H1 (cell line): ENCODE measurements around the gene KCNAB2. TPM values are rescaled to one million over a fixed set of nuclear protein-coding genes. Genes with fewer than 3 reads are reported as not detected.

Source experiments
- CTCF ChIA-PET: fragments of 300-600 bp; sonication (Branson Sonifier 250); formaldehyde crosslinking; loops from one replicate; lab custom pipeline; 2021; ENCODE audit not compliant: partially characterized antibody; lab: Charles Lee
- POLR2A ChIA-PET: fragments of 300-600 bp; sonication (Branson Sonifier 250); formaldehyde crosslinking; loops from one replicate; lab custom pipeline; 2021; ENCODE audit warnings: inconsistent platforms; ENCODE audit not compliant: partially characterized antibody; lab: Charles Lee
- DNase-seq, 2 experiments: peaks; one replicate each; pipeline versions ENCODE4 v3.0.0 to v3.0.0-alpha.2; 2010 to 2022; ENCODE audit warnings: low spot score in 2 of 2, low read depth in 1 of 2, mixed read lengths in 1 of 2
- FAIRE-seq: peaks from 2 replicates; lab custom pipeline; 2011; peaks lifted over from hg19 to GRCh38; lab: Jason Lieb, UNC
- H2AFZ ChIP-seq: 2 replicates; pipeline ENCODE4 v1.8.1; 2012; ENCODE audit warnings: low read length, inconsistent platforms
- H2AK5ac ChIP-seq: 2 replicates; pipeline ENCODE4 v1.6.1; 2013; ENCODE audit warnings: low read depth, low read length
- H2BK120ac ChIP-seq: replicated peaks from 2 replicates; pipeline ENCODE3; 2013; ENCODE audit warnings: low read depth, low read length, inconsistent platforms
- H2BK12ac ChIP-seq: 2 replicates; pipeline ENCODE4 v1.6.1; 2013; ENCODE audit warnings: low read depth, low read length
- H2BK15ac ChIP-seq: 2 replicates; pipeline ENCODE4 v1.6.1; 2013; ENCODE audit warnings: low read length
- H2BK20ac ChIP-seq: 2 replicates; pipeline ENCODE4 v1.6.1; 2013; ENCODE audit warnings: low read length
- H2BK5ac ChIP-seq: 2 replicates; pipeline ENCODE4 v1.6.1; 2013; ENCODE audit warnings: low read depth, low read length
- H3K14ac ChIP-seq: 2 replicates; pipeline ENCODE4 v1.6.1; 2013; ENCODE audit warnings: inconsistent platforms; ENCODE audit not compliant: insufficient read length
- H3K18ac ChIP-seq: 2 replicates; pipeline ENCODE4 v1.6.1; 2013; ENCODE audit warnings: low read length; ENCODE audit errors: extremely low read depth
- H3K23ac ChIP-seq: 2 replicates; pipeline ENCODE4 v1.6.1; 2013; ENCODE audit warnings: inconsistent platforms; ENCODE audit not compliant: insufficient read length
- H3K23me2 ChIP-seq: 2 replicates; pipeline ENCODE4 v1.6.1; 2013; ENCODE audit warnings: low read depth, low read length
- H3K27ac ChIP-seq: 2 replicates; pipeline ENCODE4 v1.6.1; 2011; ENCODE audit warnings: low read depth, low read length, inconsistent platforms
- H3K27me3 ChIP-seq, 4 experiments: replicated peaks in 1 of 4; 1 replicate in 1 of 4; 2 replicates in 3 of 4; pipeline versions ENCODE4 v1.6.1 to v1.8.1; 2011 to 2013; ENCODE audit warnings: low read length in 3 of 4, mild to moderate bottlenecking in 3 of 4, inconsistent platforms in 2 of 4, mixed read lengths in 2 of 4, moderate library complexity in 1 of 4; ENCODE audit not compliant: control insufficient read depth in 3 of 4, insufficient read depth in 3 of 4; ENCODE audit errors: extremely low read depth in 1 of 4
- H3K36me3 ChIP-seq, 4 experiments: 2 replicates each; pipeline versions ENCODE4 v1.6.1 to v1.8.1; 2011 to 2013; ENCODE audit warnings: mild to moderate bottlenecking in 4 of 4, low read length in 3 of 4, moderate library complexity in 2 of 4, control low read depth in 1 of 4, inconsistent platforms in 1 of 4; ENCODE audit not compliant: insufficient read depth in 4 of 4, control insufficient read depth in 2 of 4
- H3K4ac ChIP-seq: replicated peaks from 2 replicates; pipeline ENCODE3; 2013; ENCODE audit warnings: low read length, low read depth, mixed read lengths, inconsistent platforms; ENCODE audit not compliant: insufficient read length
- H3K4me1 ChIP-seq, 4 experiments: replicated peaks in 1 of 4; 1 replicate in 1 of 4; 2 replicates in 3 of 4; pipeline versions ENCODE4 v1.6.1 to v1.8.1; 2011 to 2013; ENCODE audit warnings: low read length in 3 of 4, inconsistent platforms in 2 of 4, mixed read lengths in 1 of 4; ENCODE audit not compliant: insufficient read depth in 4 of 4, control insufficient read depth in 3 of 4
- H3K4me2 ChIP-seq, 2 experiments: 2 replicates each; pipeline versions ENCODE4 v1.6.1 to v1.8.1; 2011 to 2013; ENCODE audit warnings: low read depth in 2 of 2, low read length in 2 of 2, control low read depth in 1 of 2, inconsistent platforms in 1 of 2, mild to moderate bottlenecking in 1 of 2; ENCODE audit not compliant: insufficient read depth in 1 of 2
- H3K4me3 ChIP-seq, 4 experiments: fragments of 200-600, 300-600 bp in 1 of 4; sonication (generic), shearing (Covaris generic), sonication (Bioruptor Twin) in 1 of 4; 2 replicates each; pipeline versions ENCODE4 v1.5.1 to v1.8.1; 2011 to 2016; ENCODE audit warnings: low read length in 4 of 4, low read depth in 3 of 4, control low read depth in 2 of 4, inconsistent platforms in 2 of 4, mild to moderate bottlenecking in 2 of 4, mixed read lengths in 1 of 4, moderate library complexity in 1 of 4; ENCODE audit not compliant: insufficient read depth in 2 of 4; ENCODE audit errors: extremely low read depth in 1 of 4
- H3K56ac ChIP-seq: replicated peaks from 2 replicates; pipeline ENCODE3; 2013; ENCODE audit warnings: low read depth, mild to moderate bottlenecking, mixed read lengths, low read length, inconsistent platforms; ENCODE audit not compliant: insufficient read length
- H3K79me1 ChIP-seq: 2 replicates; pipeline ENCODE4 v1.6.1; 2013; ENCODE audit warnings: low read depth, low read length, control low read depth
- H3K79me2 ChIP-seq, 2 experiments: 2 replicates each; pipeline versions ENCODE4 v1.6.1 to v1.8.1; 2012 to 2013; ENCODE audit warnings: low read length in 2 of 2, mild to moderate bottlenecking in 2 of 2, inconsistent platforms in 1 of 2; ENCODE audit not compliant: insufficient read depth in 2 of 2, control insufficient read depth in 1 of 2
- H3K9ac ChIP-seq, 4 experiments: replicated peaks in 1 of 4; 1 replicate in 1 of 4; 2 replicates in 3 of 4; pipeline versions ENCODE4 v1.6.1 to v1.8.1; 2011 to 2013; ENCODE audit warnings: low read depth in 3 of 4, low read length in 3 of 4, control low read depth in 2 of 4, mild to moderate bottlenecking in 2 of 4, moderate library complexity in 2 of 4, inconsistent platforms in 1 of 4; ENCODE audit errors: extremely low read depth in 1 of 4
- H3K9me3 ChIP-seq, 2 experiments: 2 replicates each; pipeline versions ENCODE4 v1.6.1 to v1.8.1; 2012 to 2013; ENCODE audit warnings: mild to moderate bottlenecking in 2 of 2, moderate library complexity in 2 of 2, control low read depth in 1 of 2, inconsistent platforms in 1 of 2, low read depth in 1 of 2, low read length in 1 of 2, mixed read lengths in 1 of 2; ENCODE audit not compliant: insufficient read depth in 2 of 2
- H4K20me1 ChIP-seq, 2 experiments: replicated peaks in 1 of 2; 2 replicates each; pipeline versions ENCODE3 to v1.8.1; 2011 to 2013; ENCODE audit warnings: inconsistent platforms in 2 of 2, low read length in 2 of 2, mild to moderate bottlenecking in 1 of 2; ENCODE audit not compliant: insufficient read depth in 2 of 2, control insufficient read depth in 1 of 2
- H4K5ac ChIP-seq: 2 replicates; pipeline ENCODE4 v1.6.1; 2013; ENCODE audit warnings: low read length, low read depth, mixed read lengths, inconsistent platforms; ENCODE audit not compliant: insufficient read length
- H4K8ac ChIP-seq: 2 replicates; pipeline ENCODE4 v1.8.0; 2013; ENCODE audit warnings: mild to moderate bottlenecking, moderate library complexity, low read length, inconsistent platforms; ENCODE audit not compliant: insufficient read depth; ENCODE audit errors: extremely low read depth
- H4K91ac ChIP-seq: replicated peaks from 2 replicates; pipeline ENCODE3; 2013; ENCODE audit warnings: low read length, mixed read lengths, inconsistent platforms; ENCODE audit not compliant: insufficient read length
- ASH2L ChIP-seq: fragments of 200-600, 300-600 bp; sonication (generic); IDR thresholded peaks from one replicate; pipeline ENCODE4 v1.7.1; 2017; ENCODE audit warnings: low read length
- ATF2 ChIP-seq: IDR thresholded peaks from 2 replicates; pipeline ENCODE4 v1.6.1; 2012; ENCODE audit warnings: low read length, inconsistent platforms
- ATF3 ChIP-seq: IDR thresholded peaks from 2 replicates; pipeline ENCODE4 v1.6.1; 2011; ENCODE audit warnings: low read depth, mild to moderate bottlenecking, low read length; ENCODE audit not compliant: insufficient read depth
- HDAC2 ChIP-seq, 2 experiments: fragments of 300-600 bp in 1 of 2; sonication (generic) in 1 of 2; IDR thresholded peaks; 2 replicates each; pipeline ENCODE4 v1.6.1; 2011 to 2012; ENCODE audit warnings: low read depth in 2 of 2, low read length in 2 of 2, mild to moderate bottlenecking in 2 of 2, moderate library complexity in 2 of 2, borderline replicate concordance in 1 of 2, inconsistent platforms in 1 of 2
- SIRT6 ChIP-seq: IDR thresholded peaks from one replicate; pipeline ENCODE4 v1.7.1; 2012; ENCODE audit warnings: low read length, inconsistent platforms
- SUZ12 ChIP-seq: fragments of 200-600 bp; sonication (generic); IDR thresholded peaks from 2 replicates; pipeline ENCODE4 v1.6.1; 2012; ENCODE audit warnings: mild to moderate bottlenecking, inconsistent platforms, low read length, moderate library complexity, mixed read lengths
- WGBS, 2 experiments: shearing (Covaris generic) in 1 of 2; methylation state at CpG; one replicate each; pipeline versions ENCODE4 v1.1.6 to v1.1.7; 2013 to 2015; ENCODE audit warnings: low lambda C conversion rate in 2 of 2, mixed read lengths in 2 of 2, inconsistent platforms in 1 of 2, low coverage in 1 of 2, missing lambda C conversion rate in 1 of 2; ENCODE audit not compliant: insufficient replicate concordance in 2 of 2, insufficient coverage in 1 of 2, insufficient read length in 1 of 2; ENCODE audit errors: extremely low coverage in 1 of 2, missing lambda C conversion rate in 1 of 2; 5-methylcytosine and 5-hydroxymethylcytosine counted together
- polyA plus RNA-seq, 7 experiments: library from polyadenylated mRNA; depleted of rRNA in 3 of 7; stranded (reverse) in 5 of 7; unstranded in 2 of 7; fragments of >200 nt in 5 of 7; fragments of 200-250 nt in 2 of 7; gene quantifications; 1 replicate in 5 of 7; 2 replicates in 1 of 7; 4 replicates in 1 of 7; pipeline versions ENCODE4 v1.2.1 to v1.2.3, GENCODE V29; 2011 to 2013; ENCODE audit warnings: missing spikeins in 2 of 7, mixed read lengths in 2 of 7
- total RNA-seq: library from RNA; stranded (reverse); fragmentation: NEBNext Ultra II Directional; extraction: Animal tissue kit (Norgen Biotek cat#: 25700); gene quantifications from 2 replicates; pipeline ENCODE4 v1.2.1, GENCODE V29; 2021

The KCNAB2 gene
- total and polyA plus RNA-seq, 2 of the 8 experiments (the other 6 are each of a cell fraction or from before 2014, with no cell fraction given), result 4.5 to 7.0 TPM

DNA sequence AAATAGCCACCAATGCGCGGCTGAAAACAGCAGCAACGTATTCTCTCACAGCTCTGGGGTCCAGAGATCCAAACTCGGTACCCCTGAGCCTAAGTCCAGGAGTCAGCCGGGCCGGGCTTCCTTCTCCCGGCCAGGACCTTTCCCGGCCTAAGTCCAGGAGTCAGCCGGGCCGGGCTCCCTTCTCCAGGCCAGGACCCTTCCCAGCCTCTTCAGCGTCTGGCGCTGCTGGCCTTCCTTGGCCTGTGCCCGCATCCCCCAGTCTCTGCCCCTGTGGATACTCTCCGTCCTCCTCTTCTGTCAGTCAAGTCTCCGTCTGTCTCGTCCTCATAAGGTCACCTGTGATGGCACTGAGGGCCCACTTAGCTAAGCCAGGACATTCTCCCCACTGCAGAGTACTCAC, 32.2 kb downstream of the KCNAB2 start:
- DNase-seq, result no peak
- no peak overlapping the region for H2AFZ ChIP-seq
- H3K18ac ChIP-seq, result no peak overlapping the region
- no peak overlapping the region for H2BK12ac ChIP-seq
- TF ChIP-seq ATF2 (no peak), HDAC2 (IDR thresholded peaks at IDR 0.05; ENCODE audit: borderline replicate concordance in 1 of 2, low read depth in 2 of 2, low read length in 2 of 2) (no peak), SUZ12 (no peak), ASH2L (no peak), SIRT6 (no peak), ATF3 (no peak)
- TF ChIP-seq, all 59 proteins: peak for 0
- Histone ChIP-seq H3K14ac (no peak overlapping the region), H3K9me3 (no peaks in the 10 kb centered on the region), H3K4ac (no peak overlapping the region), H3K27ac (no peak overlapping the region), H3K56ac (no peak overlapping the region), H2BK120ac (no peak overlapping the region), H2BK20ac (no peak overlapping the region), H4K8ac (peak overlapping the region; percentile 31; the same call in 1 of the 2 replicates), H3K79me2 (no peaks in the 10 kb centered on the region), H2BK15ac (0 out of 2 replicates have a peak overlapping the region, but pooled peaks have one; percentile 32), H3K27me3 (0 out of 7 replicates have a peak, but pooled peaks cover 0 to 2% (median 0%) of the 10 kb centered on the region in 4 experiments), H3K4me1 (peaks cover 0 to 4% (median 1%) of the 10 kb centered on the region in 4 experiments; a peak in 4 of 7 replicates), H3K4me3 (no peak overlapping the region), H2AK5ac (no peak overlapping the region), H4K20me1 (peaks cover 0 to 2% of the 10 kb centered on the region in 2 experiments), H3K79me1 (no peaks in the 10 kb centered on the region), H2BK5ac (no peak overlapping the region), H3K4me2 (no peak overlapping the region), H3K36me3 (no peaks in the 10 kb centered on the region), H3K23ac (no peak overlapping the region), H3K23me2 (no peaks in the 10 kb centered on the region), H4K91ac (no peak overlapping the region), H4K5ac (no peak overlapping the region), H3K9ac (no peak overlapping the region)
- no peak for FAIRE-seq
- WGBS, 2 experiments, result 96% methylated on average over 16 of the region's 16 CpGs; no CpG with 5 or more reads in 1 of the 2 experiments
- POLR2A ChIA-PET, result no interaction called here
- CTCF ChIA-PET, result interaction anchor here (1.1 to 2.4 kb wide), 8 partner anchors 9 to 93 kb away, joined by 3 to 8 read pairs (median 6); no protein-coding TSS in a partner anchor
